OCI-LY3 (cell line): ENCODE results near the gene PSPC1.
"Not testable (repeated sequence)": the region's sequence is repeated elsewhere in the genome, so short reads cannot be mapped to it uniquely, and the experiment has no call there.

ENCODE experiments used
- H2AFZ ChIP-seq: fragments of 200-600, 300-600 bp; shearing (Covaris generic); 2 replicates; pipeline ENCODE4 v1.6.0; 2014; ENCODE audit warnings: antibody characterized with exemption, low read depth, low read length
- H3K27ac ChIP-seq: fragments of 200-600, 300-600 bp; sonication (generic); 2 replicates; pipeline ENCODE4 v1.5.1; 2014; ENCODE audit warnings: mild to moderate bottlenecking, low read length, moderate library complexity, mixed read lengths
- H3K27me3 ChIP-seq: fragments of 200-600, 300-600 bp; sonication (generic); 2 replicates; pipeline ENCODE4 v1.6.1; 2014; ENCODE audit warnings: low read depth, low read length, mixed read lengths
- H3K36me3 ChIP-seq: fragments of 200-600, 300-600 bp; sonication (generic); replicated peaks from 2 replicates; pipeline ENCODE3; 2014; ENCODE audit warnings: low read depth, low read length, mixed read lengths
- H3K4me1 ChIP-seq: fragments of 300-600, 200-600 bp; sonication (generic); 2 replicates; pipeline ENCODE4 v1.6.1; 2014; ENCODE audit warnings: low read length, mixed read lengths
- H3K4me2 ChIP-seq: fragments of 200-600, 300-600 bp; sonication (generic); 2 replicates; pipeline ENCODE4 v1.6.1; 2014; ENCODE audit warnings: low read length, mixed read lengths
- H3K4me3 ChIP-seq: fragments of 300-600, 200-600 bp; sonication (generic); 2 replicates; pipeline ENCODE4 v1.5.1; 2014; ENCODE audit warnings: antibody characterized with exemption, mild to moderate bottlenecking, low read length, moderate library complexity
- H3K79me2 ChIP-seq: fragments of 300-600, 200-600 bp; shearing (Covaris generic); 2 replicates; pipeline ENCODE4 v1.6.1; 2014; ENCODE audit warnings: mild to moderate bottlenecking, low read length, mixed read lengths
- H3K9ac ChIP-seq: fragments of 300-600, 200-600 bp; shearing (Covaris generic); 2 replicates; pipeline ENCODE4 v1.6.0; 2014; ENCODE audit warnings: mild to moderate bottlenecking, low read length, moderate library complexity
- H3K9me3 ChIP-seq: fragments of 200-600, 300-600 bp; shearing (Covaris generic); 2 replicates; pipeline ENCODE4 v1.6.1; 2014; ENCODE audit warnings: low read length, mixed read lengths; ENCODE audit not compliant: insufficient read depth
- H4K20me1 ChIP-seq: fragments of 200-600, 300-600 bp; sonication (generic); 2 replicates; pipeline ENCODE4 v1.6.1; 2016; ENCODE audit warnings: low read length, mixed read lengths; ENCODE audit not compliant: insufficient read depth
- CTCF ChIP-seq: fragments of 200-600, 300-600 bp; sonication (generic); IDR thresholded peaks from 2 replicates; pipeline ENCODE4 v1.5.1; 2014; ENCODE audit warnings: antibody characterized with exemption, low read length, low read depth
- EZH2phosphoT487 ChIP-seq: fragments of 200-600 bp; shearing (Covaris generic); IDR thresholded peaks from 2 replicates; pipeline ENCODE4 v1.6.1; 2018; ENCODE audit warnings: antibody characterized with exemption, mixed run types, low read depth

The PSPC1 gene

DNA sequence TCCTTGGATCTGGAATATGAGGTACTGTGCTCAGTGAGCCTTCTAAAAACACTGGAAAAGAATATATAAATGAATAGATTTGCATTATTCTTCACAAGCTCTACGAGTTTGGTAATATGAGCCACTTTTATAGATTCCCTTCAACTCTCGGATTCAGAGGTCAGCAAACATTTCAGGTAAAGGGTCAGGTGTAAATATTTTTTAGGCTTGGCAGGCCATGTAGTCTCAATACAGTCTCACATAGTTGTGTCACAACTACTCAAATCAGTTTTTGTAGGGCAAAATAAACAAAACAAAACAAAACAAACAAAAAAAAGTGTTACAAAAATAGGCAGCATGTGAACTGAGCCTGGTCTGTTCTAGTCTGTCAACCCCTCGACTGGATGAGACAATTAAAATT is 57.4 kb downstream of the PSPC1 start:
- Histone ChIP-seq H3K9ac (no peak overlapping the region), H2AFZ (no peak overlapping the region), H3K36me3 (peaks cover 48% of the 10 kb centered on the region), H3K9me3 (no peaks in the 10 kb centered on the region), H3K27ac (no peak overlapping the region), H4K20me1 (peaks cover 18% of the 10 kb centered on the region; the same call in 1 of the 2 replicates), H3K4me2 (no peak overlapping the region), H3K27me3 (no peaks in the 10 kb centered on the region), H3K4me3 (no peak overlapping the region), H3K4me1 (0 out of 2 replicates have a peak, but pooled peaks cover 4% of the 10 kb centered on the region), H3K79me2 (peaks cover 80% of the 10 kb centered on the region)
- no peak for TF ChIP-seq EZH2phosphoT487
- TF ChIP-seq CTCF, result no peak

DNA sequence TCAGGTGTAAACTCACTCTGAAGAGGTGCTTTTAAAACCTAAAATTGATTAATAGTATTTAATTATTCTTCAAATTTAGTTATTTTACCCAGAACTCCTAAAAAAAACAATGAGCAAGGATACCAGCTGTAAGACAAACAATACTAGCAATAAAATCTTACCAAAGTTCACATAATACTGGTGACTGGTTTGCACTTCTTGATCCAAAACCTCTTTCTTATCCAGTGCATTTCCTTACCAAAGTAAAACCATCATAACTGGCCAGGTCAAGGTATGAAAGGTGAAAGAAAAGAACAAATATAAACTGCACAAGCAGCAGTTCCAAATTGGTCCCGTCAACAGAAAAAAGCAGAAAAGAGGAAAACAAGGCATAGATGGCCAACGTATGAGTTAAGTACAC is 62.7 kb downstream of the PSPC1 start:
- peaks cover 14% of the 10 kb centered on the region for H3K36me3 ChIP-seq
- no peaks in the 10 kb centered on the region for H3K4me1 ChIP-seq
- peaks cover 45% of the 10 kb centered on the region for H3K79me2 ChIP-seq
- H3K27ac ChIP-seq, result no peak overlapping the region
- H3K9me3 ChIP-seq, result no peaks in the 10 kb centered on the region
- no peaks in the 10 kb centered on the region for H4K20me1 ChIP-seq
- no peak overlapping the region for H3K4me2 ChIP-seq
- H3K9ac ChIP-seq, result no peak overlapping the region
- H3K27me3 ChIP-seq, result no peaks in the 10 kb centered on the region
- no peak overlapping the region for H3K4me3 ChIP-seq
- TF ChIP-seq CTCF, result no peak
- TF ChIP-seq EZH2phosphoT487, result no peak
- H2AFZ ChIP-seq, result no peak overlapping the region

DNA sequence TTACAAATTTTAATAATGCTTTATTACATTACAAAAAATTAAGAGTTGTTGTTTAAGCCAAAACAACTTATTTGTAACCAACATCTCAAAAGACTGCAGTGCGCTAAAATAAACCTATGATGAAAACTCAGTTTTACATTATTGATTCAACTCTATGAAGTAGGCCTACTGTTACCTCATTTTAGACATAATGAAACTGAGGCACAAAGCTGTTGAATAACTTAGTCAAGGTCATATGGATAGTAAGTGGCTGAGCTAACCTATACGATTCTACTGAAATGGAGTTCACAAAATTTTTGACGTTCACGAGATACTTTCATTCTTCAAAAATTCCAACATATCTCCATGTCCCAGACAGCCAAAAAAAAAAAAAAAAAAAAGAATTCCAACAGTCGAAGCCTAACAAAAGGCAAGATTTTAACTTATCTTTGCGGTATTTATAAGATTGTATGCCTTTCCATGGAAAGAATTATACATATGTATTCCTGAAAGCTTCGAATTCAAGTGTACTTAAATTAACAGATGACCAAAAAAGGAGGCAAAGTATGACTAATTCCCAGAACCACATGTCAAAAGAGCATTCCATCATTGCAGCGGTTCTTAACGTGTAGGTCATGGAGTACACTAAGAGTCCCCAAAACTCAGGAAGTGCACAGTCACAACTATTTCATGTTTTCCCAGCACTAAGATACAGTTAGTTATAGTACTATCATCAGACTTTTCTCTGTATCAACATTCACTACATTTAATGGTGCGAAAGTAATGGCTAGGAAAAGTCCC is 69.4 kb downstream of the PSPC1 start:
- no peaks in the 10 kb centered on the region for H4K20me1 ChIP-seq
- H3K27ac ChIP-seq, result no peak overlapping the region
- H3K36me3 ChIP-seq, result peaks cover 15% of the 10 kb centered on the region
- no peak overlapping the region for H3K4me3 ChIP-seq
- TF ChIP-seq EZH2phosphoT487 (no peak), CTCF (no peak)
- no peak overlapping the region for H3K4me2 ChIP-seq
- no peaks in the 10 kb centered on the region for H3K27me3 ChIP-seq
- H3K4me1 ChIP-seq, result peaks cover 7% of the 10 kb centered on the region; the same call in 1 of the 2 replicates
- H3K9ac ChIP-seq, result no peak overlapping the region
- no peak overlapping the region for H2AFZ ChIP-seq
- peaks cover 31% of the 10 kb centered on the region for H3K79me2 ChIP-seq
- H3K9me3 ChIP-seq, result no peaks in the 10 kb centered on the region

- H3K27ac ChIP-seq, H3K9me3 ChIP-seq, H3K4me1 ChIP-seq: not testable (repeated sequence)
These were observed 73.0 kb downstream of the PSPC1 start for GRCh38 chr13:19709782-19710181.

DNA sequence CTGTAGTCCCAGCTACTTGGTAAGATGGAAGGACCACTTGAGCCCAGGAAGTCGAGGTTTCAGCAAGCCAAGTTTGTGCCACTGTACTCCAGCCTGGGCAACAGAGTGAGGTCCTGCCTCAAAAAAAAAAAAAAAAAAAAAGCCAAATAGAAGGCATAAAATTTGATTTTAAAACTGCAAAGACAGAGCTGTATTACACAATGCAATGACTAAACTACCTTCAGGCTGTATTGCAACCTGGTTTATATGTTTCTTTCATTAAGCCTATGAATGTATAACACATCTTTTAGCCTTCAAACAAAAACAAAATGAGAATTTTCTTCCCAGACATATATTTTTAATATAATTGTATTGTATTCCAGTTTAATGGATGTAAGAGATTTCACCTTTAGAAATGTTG is 73.7 kb downstream of the PSPC1 start:
- H2AFZ ChIP-seq, H4K20me1 ChIP-seq, H3K4me3 ChIP-seq, H3K4me2 ChIP-seq, H3K9ac ChIP-seq, H3K27ac ChIP-seq, H3K4me1 ChIP-seq, H3K79me2 ChIP-seq, H3K27me3 ChIP-seq, H3K9me3 ChIP-seq, H3K36me3 ChIP-seq: not testable (repeated sequence)

More at GRCh38 chr13:19709782-19710181, 73.0 kb downstream of the PSPC1 start:
- H3K4me2 ChIP-seq, H3K4me3 ChIP-seq, H3K36me3 ChIP-seq, H3K9ac ChIP-seq, H2AFZ ChIP-seq, H3K27me3 ChIP-seq, H4K20me1 ChIP-seq: not testable (repeated sequence)
- H3K79me2 ChIP-seq, result peaks cover 15% of the 10 kb centered on the region

DNA sequence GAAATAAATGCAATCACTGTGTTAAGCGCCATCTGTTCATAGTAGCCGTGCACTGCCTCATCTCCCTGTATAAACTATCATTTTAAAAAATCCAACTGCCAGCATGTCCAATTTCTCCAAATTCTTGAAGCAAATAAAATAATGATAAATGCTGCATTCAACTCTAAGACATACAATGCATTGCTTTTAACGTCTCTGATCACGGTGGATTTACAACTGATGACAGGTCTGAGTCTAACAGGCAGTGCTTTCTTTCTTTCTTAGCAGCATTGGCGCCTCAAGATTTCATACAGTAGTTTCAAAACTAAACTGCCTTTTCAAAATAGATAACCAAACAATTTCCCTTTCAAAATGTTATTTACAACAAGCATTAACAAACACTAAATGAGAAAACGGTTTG is 78.5 kb downstream of the PSPC1 start:
- H3K27ac ChIP-seq, H2AFZ ChIP-seq, H4K20me1 ChIP-seq, H3K4me3 ChIP-seq, H3K27me3 ChIP-seq, H3K36me3 ChIP-seq, H3K9ac ChIP-seq, H3K4me1 ChIP-seq, H3K79me2 ChIP-seq, H3K9me3 ChIP-seq, H3K4me2 ChIP-seq: not testable (repeated sequence)

DNA sequence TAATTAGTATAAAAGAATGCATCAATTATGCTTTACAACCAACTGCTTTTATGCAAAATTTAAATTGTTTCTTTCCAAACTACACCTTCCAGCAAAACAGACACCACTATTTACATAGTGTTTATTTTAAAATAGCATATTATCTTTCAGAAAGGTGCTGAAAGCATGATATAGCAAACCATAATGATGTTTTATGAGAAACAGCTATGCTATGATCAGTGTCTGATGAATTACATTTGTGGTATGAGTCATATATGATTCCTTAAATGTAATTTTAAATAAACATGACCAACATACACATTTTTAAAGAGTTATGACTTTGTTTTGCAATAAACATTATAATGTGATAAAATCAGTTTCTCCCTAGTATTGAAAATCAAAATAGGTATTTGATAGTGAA is 81.1 kb downstream of the PSPC1 start:
- H3K9me3 ChIP-seq, H3K79me2 ChIP-seq, H3K4me1 ChIP-seq, H3K9ac ChIP-seq, H2AFZ ChIP-seq, H3K27me3 ChIP-seq, H4K20me1 ChIP-seq, H3K4me2 ChIP-seq, H3K27ac ChIP-seq, H3K4me3 ChIP-seq, H3K36me3 ChIP-seq: not testable (repeated sequence)
